GM12873 (cell line): ENCODE measurements around the gene SIK2.

Experiments
- TF ChIP-seq, protein P1 (sequence below): IDR thresholded peaks from 2 replicates; pipeline ENCODE4 v1.5.1; 2012; ENCODE audit warnings: low read depth, mild to moderate bottlenecking, moderate library complexity, low read length, control low read depth; ENCODE audit not compliant: insufficient read depth; ENCODE audit errors: missing control alignments

Gene SIK2

DNA sequence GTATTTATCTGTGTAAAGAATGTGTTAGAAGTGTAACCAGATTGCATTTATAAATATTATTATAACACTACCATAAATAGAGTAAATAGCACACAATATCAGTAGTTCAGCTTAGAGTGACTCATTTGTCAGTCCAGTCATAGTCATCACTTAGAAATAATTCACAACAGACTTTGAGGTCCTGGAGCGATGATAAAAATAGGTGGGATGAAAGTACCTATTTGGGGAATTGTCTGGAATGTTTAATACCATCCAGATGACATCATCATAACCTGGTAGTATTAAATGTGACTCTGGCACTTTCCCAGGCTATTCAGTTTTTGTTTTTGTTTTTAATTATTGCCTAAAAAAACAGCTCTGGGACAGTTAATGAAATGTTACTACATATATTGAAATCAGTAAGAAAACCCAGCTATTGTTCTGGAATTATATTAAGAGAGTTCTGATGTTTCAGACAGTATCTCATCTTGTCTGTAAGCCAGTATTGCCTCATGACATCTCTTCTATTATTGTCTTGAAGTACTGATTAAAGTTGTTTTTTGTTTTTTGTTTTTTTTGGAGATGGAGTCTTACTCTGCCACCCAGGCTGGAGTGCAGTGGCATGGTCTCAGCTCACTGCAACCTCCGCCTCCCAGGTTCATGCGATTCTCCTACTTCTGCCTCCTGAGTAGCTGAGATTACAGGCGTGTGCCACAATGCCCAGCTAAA is 74.8 kb downstream of the SIK2 start:
- TF ChIP-seq, protein P1, sequence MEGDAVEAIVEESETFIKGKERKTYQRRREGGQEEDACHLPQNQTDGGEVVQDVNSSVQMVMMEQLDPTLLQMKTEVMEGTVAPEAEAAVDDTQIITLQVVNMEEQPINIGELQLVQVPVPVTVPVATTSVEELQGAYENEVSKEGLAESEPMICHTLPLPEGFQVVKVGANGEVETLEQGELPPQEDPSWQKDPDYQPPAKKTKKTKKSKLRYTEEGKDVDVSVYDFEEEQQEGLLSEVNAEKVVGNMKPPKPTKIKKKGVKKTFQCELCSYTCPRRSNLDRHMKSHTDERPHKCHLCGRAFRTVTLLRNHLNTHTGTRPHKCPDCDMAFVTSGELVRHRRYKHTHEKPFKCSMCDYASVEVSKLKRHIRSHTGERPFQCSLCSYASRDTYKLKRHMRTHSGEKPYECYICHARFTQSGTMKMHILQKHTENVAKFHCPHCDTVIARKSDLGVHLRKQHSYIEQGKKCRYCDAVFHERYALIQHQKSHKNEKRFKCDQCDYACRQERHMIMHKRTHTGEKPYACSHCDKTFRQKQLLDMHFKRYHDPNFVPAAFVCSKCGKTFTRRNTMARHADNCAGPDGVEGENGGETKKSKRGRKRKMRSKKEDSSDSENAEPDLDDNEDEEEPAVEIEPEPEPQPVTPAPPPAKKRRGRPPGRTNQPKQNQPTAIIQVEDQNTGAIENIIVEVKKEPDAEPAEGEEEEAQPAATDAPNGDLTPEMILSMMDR: no peak

DNA sequence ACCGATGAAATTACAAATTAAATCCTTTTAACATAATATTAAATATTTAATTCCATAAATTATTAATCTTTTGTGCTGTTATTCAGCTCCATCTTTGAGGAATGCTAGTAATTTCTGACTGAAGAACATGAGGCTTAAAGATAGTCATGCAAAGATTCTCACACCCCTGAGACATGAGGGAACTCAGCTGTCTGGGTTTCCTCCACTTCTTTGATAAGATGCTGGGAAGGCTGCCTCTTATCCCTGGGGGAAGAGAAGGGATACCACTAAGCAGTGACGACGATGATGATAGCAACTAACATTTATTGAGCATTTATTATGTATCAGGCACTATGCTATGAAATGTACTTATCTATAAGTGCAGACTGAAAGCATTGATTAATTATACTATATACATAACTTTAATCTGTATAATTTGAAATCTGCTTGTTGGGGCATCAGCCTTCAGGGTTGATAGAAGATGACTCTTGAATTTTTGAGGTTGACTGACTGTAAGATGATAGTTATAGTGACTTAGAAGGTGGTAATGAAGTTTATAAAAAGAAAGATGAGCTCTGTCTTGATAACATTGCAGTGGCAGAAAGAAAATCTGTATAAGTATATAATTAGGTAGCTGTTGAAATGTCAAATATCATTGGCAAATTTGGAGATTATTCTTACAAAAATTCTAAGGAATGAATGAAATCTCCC is 78.4 kb downstream of the SIK2 start:
- TF ChIP-seq, protein P1: no peak

DNA sequence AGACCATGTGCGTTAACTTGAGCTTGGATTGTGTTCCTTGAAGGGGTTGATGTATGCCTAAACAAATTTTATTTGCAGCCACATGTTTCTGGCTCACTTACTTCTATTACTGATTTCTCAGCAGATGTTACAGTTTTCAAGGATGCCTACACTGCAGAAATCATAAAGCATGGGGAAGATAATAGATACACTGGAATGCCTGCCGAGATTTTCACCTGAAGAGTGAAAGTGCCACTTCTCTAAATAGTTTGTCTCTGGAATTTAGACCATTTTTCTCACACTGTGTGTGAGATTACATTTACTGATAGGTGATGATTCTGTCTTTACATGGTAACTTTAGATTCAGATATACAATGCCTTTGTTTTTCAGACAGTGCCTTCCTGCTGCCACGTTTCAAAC is 81.6 kb downstream of the SIK2 start:
- TF ChIP-seq, protein P1: no peak

DNA sequence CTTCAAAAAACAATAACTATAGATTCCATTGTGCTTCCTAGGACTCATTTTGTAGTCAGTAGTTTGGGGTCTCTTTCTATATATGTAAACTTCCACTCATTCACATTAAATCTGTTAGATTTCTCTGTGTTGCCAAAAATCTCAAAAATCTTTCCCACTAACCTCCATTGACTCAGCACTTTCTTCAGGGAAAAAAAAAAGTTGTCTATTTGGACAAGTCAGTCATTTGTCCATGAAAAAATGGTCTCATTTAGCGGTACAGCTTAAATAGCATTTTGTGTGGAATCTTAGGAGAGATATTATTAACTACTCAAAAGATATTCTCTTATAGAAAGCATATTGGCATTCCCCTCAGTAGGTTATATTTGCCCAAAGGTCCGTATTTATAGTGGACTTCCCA is 82.0 kb downstream of the SIK2 start:
- TF ChIP-seq, protein P1: no peak

DNA sequence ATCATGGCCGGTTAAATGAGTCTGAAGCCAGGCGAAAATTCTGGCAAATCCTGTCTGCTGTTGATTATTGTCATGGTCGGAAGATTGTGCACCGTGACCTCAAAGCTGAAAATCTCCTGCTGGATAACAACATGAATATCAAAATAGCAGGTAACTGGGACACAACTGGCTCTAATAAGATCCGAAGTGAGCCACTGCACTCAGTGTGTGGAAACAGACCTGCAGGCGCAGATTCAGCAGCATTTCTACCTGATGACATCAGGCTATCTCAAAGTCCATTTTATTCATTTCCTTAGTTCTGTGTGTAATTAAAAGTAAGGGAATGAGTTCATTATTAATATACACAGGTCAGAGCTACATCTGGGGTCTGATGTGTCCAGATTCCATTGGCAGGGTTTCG is 85.8 kb downstream of the SIK2 start:
- TF ChIP-seq, protein P1: no peak

DNA sequence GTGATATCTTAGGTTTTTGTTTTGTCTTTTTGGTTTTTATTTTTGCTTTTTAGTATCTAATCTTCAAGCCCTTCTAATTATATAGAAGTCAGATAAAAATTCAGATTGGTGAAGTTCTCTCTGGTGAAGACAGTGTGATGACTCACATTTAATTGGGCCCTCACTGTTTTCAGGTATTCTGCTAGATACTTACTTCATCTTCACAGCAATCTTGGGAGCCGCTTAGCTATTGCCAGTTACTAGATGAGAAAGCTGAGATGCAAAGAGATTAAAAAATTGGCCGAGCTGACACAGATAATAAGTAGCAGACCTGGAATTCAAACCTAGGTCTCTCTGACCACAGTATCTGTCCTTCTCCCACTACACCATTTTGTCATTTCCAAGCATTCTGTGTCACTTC is 88.9 kb downstream of the SIK2 start:
- TF ChIP-seq, protein P1: no peak

DNA sequence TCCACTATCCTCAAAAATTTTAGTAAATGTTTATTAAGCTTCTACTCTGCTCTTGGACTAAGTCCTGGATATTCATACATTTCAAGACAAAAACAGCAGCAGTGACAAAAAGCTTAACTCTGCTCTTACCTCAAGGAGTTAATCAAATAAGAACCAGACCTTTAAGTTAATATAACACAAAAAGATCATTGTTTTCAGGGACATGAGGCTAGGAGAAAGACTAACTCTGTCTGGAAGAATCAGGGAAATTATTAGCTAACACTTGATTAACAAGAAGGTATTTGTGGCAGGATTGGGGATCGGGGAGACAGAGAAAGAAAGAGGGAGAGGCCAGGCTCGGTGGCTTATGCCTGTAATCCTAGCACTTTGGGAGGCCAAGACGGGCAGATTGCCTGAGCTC is 89.5 kb downstream of the SIK2 start:
- TF ChIP-seq, protein P1: no peak
